HS-27A (cell line): ENCODE results near the gene CREB5.
"Not testable (repeated sequence)": the region's sequence is repeated elsewhere in the genome, so short reads cannot be mapped to it uniquely, and the experiment has no call there.

Experiments
- DNase-seq: peaks from one replicate; pipeline ENCODE4 v3.0.0-alpha.2; 2012; ENCODE audit warnings: low read depth, missing footprints

The CREB5 gene

GRCh38 chr7:28779954-28780353, 367.6 kb downstream of the CREB5 start:
- DNase-seq = no peak

DNA sequence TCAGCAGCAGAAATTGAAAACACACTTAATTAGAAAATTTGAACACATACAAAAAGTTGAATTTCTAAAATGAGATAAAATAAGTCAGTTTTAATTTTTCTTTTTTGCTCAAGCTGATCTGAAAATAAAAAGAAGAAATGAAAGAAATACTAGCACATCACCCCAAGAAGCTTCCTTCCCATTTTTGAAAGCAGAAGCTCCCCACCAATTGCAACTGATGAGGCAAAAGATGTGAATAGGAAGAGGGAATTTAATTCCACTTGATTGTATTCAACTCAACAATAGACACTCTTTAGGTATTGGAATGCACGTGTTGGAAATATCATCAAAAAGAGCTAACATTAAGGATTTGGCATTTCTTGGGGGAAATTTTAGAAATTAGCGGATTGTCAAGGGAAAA, 370.0 kb downstream of the CREB5 start:
- DNase-seq = no peak

- DNase-seq = no peak
Measured at GRCh38 chr7:28784171-28784902, 372.0 kb downstream of the CREB5 start.

GRCh38 chr7:28785041-28785995, 373.0 kb downstream of the CREB5 start:
- no peak for DNase-seq

GRCh38 chr7:28786156-28786555, 373.8 kb downstream of the CREB5 start:
- DNase-seq = not testable (repeated sequence)

GRCh38 chr7:28787106-28787505, 374.8 kb downstream of the CREB5 start:
- DNase-seq = no peak

DNA sequence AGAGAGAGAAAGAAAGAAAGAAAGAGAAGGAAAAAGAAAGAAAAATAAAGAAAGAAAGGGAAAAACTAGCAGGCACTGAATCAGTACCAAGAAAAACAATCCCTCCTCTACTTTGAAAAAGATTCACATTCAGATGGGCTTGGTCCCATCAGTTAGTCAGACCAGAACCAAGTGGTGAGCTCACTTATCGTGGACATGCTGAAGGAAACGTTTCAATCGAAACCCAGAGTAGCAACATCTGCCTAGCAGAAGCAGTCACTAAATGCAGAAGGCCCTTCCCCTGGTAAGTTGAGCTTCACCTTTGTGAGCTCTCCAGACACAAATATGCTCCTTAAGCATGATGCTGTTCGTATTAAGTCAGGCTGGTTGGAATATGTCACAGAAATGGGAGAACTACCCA, 378.1 kb downstream of the CREB5 start:
- no peak for DNase-seq

GRCh38 chr7:28792858-28793257, 380.5 kb downstream of the CREB5 start:
- no peak for DNase-seq

GRCh38 chr7:28793381-28794085, 381.2 kb downstream of the CREB5 start:
- no peak for DNase-seq

GRCh38 chr7:28798274-28798673, 386.0 kb downstream of the CREB5 start:
- no peak for DNase-seq

DNA sequence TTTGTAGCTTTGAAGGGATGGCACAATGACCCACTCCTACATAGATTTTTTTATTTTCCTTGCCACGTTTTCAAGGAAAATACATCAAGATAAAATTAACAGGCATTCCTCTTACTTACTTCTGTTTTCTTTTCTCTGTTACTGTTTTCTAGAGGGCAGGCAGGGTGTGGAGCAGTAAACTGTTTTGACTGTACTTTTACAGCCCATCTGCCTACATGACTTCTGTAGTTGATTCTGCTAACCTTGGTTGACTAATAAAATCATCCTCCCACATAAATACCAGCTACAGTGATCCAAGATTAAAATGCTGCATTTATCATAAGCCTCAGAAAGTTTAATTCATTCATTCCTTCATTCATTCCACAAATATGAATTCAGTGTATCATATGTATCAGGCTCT, 387.3 kb downstream of the CREB5 start:
- no peak for DNase-seq

- DNase-seq = no peak
Measured at GRCh38 chr7:28800150-28800549, 387.8 kb downstream of the CREB5 start.

GRCh38 chr7:28802450-28802849, 390.1 kb downstream of the CREB5 start:
- no peak for DNase-seq

- no peak for DNase-seq
Measured at GRCh38 chr7:28804157-28804556, 391.8 kb downstream of the CREB5 start.

- no peak for DNase-seq
Measured at GRCh38 chr7:28804990-28805389, 392.7 kb downstream of the CREB5 start.

DNA sequence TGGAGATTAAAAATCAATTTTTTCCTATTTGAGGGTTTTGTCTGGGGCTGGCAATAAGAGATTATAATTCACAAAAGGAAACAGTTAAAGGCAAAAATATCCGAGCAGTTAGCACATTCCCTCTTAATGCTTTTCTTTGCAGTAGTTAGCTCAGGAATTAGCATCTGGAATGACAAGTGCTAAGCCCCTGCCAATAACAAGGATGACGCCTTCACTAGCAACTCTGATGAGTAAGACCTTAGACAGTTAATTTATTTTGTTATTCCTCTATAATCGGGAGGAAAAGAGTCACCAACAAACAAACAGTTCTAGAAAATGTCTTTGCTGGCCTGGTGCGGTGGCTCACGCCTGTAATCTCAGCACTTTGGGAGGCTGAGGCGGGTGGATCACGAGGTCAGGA, 394.5 kb downstream of the CREB5 start:
- no peak for DNase-seq

DNA sequence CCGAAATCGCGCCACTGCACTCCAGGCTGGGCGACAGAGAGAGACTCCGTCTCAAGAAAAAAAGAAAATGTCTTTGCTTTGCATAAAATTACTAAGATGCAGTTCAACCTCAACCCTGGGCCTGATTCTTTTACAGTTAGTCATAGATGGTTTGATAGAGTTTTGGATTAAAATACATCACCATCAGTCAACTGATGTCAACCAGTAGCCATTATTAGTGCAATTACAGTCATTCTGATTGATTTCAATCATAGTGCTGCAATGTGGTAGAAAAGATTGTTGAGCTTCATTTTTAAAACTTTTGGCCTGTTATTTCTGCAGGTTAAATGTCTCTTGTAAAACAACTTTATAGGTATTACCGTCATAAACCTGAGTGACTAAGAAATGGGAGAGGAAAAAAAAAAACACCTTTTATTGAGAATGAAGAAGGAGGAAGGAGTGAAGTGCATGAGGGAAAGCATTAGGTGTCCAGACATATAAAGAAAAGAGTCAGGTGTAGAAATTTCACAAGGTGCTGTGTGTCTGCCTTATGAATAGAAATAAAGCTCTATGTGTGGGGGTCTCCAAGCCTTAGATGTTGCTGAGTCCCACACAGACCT, 395.2 kb downstream of the CREB5 start:
- no peak for DNase-seq

- no peak for DNase-seq
Measured at GRCh38 chr7:28808796-28809533, 396.6 kb downstream of the CREB5 start.

- no peak for DNase-seq
Measured at GRCh38 chr7:28811008-28811407, 398.7 kb downstream of the CREB5 start.

DNA sequence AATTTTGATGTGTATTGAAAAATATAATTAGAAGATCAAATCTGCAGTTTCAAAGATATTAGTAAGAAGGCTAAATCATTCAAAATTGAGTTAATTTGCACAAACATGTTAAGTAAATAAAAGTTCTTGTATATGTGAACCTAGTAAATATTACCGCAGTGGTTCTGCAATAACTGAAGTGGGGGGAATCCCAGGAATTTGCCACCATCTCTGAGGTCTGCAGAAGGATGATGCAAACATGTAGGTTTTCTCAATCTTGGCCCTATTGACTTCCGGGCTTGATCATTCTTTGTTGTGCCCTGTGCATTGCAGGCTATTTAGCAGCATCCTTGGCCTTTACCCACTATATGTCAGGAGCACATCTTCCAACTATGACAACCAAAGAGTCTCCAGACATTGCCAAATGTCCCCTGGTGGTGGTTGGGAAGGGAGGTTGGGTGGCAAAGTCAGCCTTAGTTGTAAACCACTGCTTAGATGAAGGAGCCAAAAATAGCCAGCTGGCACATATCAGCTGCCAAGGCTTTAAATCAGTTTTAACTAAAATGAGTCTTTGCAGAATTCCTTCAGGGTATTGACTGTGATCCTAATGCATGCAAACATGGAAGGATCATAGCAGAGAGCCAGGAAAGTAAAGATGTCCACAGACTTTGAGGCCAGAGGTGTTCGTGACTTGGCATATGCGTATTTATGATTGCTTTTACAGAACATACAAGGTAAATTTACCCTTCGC, 399.5 kb downstream of the CREB5 start:
- DNase-seq = no peak

- no peak for DNase-seq
Measured at GRCh38 chr7:28812616-28813015, 400.3 kb downstream of the CREB5 start.
